SKM-1 (cell line): ENCODE measurements around the gene YTHDF1.
"Not testable (repeated sequence)": the region's sequence is repeated elsewhere in the genome, so short reads cannot be mapped to it uniquely, and the experiment has no call there.

ENCODE experiments used
- DNase-seq: peaks from one replicate; lab custom pipeline; 2025; ENCODE audit not compliant: unreplicated experiment; lab: John Stamatoyannopoulos, UW

The YTHDF1 gene

GRCh38 chr20:63173552-63174191 is 42.3 kb downstream of the YTHDF1 start:
- DNase-seq = no peak

DNA sequence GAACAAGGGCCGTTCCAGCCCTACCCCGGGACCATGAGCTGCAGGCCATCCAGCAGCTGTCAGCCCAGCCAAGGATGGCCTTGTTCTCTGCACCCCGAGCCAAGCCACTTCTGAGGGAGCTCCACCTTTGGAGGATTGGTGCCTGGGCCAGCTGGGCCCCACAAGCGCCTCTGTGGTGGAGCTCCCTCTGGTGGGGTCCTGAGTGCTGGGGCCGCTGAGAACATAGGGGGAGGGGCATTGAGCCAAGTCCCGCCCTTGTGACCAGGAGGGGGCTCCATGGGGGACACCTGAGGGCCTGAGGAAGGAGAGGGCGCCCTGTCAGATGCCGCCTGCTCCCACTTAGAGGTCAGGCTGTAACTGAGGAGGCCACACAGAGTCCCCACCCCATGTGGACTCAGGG is 43.2 kb downstream of the YTHDF1 start:
- DNase-seq = no peak

DNA sequence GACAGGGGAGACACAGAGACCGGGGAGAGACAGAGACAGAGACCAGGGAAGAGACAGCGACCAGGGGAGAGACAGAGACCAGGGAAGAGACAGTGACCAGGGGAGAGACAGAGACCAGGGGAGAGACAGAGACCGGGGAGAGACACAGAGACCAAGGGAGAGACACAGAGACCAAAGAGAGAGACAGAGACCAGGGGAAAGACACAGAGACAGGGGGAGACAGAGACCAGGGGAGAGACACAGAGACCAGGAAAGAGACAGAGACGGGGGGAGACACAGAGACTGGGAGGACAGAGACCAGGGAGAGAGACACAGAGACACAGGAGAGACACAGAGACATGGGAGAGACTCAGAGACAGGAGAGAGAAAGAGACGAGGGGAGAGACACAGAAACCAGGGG is 43.9 kb downstream of the YTHDF1 start:
- DNase-seq = no peak

DNA sequence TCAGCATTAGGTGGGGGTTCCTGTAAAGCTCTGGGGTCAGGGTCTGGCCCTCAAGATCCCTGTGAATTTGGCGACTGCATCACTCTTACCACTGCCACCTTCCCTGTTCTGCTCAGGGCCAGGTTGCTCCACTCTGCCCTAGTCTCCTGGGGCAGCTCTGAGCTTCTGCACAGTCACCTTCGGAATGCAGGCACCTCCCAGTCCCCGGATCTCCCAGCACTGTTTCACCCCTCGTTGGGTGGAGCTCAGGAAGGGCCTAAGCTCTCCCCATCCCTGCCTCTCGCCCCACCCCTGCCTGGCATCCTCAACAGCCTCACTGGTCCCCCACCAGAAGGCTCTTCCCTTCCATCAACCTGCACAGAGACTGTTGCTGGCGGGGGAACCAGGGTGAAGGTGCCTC is 46.2 kb downstream of the YTHDF1 start:
- DNase-seq = no peak

GRCh38 chr20:63168861-63169260 is 47.1 kb downstream of the YTHDF1 start:
- no peak for DNase-seq

DNA sequence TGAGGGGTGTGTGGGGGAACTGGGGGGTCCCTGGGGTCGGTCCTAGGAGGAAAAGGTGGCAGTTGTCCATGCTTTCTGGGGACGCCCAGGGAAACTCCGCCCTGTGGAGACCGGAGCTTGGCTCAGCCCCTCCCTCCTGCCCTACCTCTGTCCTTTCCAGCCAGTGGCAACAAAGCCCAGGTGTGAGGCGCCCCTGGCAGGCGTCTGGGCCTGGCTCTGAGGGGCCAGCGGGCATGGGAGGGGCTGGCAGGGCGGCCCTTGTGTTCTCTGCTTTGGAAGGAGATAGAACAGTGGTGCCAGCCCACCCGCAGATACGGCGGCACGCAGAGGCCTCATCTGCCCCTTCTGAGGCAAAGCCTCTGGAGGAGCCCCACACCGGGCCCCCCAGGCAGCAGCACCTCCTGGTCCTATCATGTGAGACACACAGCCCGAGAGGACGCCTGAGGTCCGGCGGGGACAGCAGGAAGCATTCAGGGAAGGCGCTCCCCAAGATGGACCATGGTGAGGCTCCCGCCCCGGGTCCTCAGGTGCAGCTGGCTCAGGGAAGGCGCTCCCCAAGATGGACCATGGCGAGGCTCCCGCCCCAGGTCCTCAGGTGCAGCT is 47.9 kb downstream of the YTHDF1 start:
- no peak for DNase-seq

- DNase-seq = no peak
Observed at GRCh38 chr20:63167026-63167917, 48.7 kb downstream of the YTHDF1 start.

GRCh38 chr20:63166193-63167020 is 49.5 kb downstream of the YTHDF1 start:
- DNase-seq = no peak

DNA sequence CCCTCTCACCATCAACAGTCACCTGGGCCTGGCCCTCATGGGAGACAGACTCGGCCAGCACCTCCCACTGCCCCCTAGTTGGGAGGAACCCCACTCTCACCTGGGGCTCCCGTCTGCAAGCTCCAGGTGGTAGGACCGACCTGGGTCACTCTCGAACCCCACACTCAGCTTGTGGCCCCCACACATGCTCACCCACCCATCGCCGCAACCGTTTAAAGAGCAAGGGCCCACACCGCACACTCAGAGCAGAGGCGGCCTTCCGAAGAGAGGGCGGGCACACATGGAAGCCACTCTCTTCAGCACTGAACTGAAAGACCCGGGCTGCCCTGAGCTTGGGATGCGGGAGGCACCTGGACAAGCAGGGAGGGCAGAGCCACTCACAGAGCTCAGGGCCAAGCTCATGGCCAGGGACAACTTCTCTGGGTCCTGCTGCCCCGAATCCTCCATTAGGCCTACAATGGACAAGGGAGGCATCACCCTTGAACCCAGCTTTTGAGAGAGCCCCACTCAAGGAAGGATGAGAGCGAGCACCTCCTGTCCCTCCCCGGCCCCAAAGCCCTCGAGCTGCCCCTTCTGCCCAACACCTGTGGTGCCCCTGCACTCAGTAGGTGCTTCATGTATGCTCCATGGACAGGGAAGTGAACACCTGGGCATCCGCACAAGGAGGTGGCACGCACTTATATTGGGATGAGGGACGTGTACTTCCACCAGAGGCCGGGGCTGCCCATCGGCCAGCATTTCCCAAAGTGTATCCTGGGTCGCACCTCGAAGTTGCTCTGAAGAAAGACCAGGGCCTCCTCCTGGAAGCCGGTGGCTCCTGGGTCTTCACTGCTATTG is 50.4 kb downstream of the YTHDF1 start:
- DNase-seq = no peak

DNA sequence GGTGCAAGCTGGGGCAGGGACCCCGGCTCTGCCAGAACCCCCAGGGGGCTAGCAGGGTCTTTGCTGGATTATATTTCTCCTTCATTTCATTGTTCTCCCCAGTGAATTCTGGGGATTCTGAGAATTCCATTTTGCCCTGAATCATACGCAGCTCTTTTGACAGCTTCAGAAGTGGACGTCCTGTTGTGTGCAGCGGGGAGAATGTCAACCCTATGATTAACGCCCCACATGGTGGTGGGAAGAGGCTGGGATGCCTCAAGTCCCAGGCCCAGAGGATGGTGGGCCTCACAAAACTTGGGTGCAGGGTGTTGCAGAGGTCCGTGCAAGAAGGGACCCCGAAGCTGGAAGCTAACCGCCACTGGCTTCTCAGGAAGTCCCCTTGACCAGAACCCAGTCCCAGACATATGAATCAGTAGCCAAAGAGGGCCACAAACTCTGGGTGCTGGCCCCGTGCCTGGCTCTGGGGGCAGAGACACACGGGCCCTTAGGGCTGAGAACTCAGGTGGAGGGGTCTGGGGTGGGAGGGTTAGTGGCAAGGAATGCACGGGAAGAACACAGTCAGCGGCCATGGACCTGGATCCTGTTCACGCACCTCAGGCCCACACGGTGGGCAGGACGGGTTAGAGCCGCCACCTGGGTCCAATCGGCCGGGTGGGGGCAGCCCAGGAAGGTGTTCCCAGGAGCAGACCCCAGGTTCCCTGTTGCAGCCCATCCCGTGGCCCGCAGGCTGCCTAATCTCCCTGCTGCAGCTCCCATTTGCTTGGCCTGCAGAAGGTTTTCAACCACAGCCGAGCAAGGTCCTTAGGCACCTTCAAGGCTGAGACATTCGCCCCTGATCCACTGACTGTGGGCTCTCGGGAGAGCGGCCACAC is 51.2 kb downstream of the YTHDF1 start:
- DNase-seq = no peak

GRCh38 chr20:63163596-63164483 is 52.1 kb downstream of the YTHDF1 start:
- DNase-seq = no peak

- no peak for DNase-seq
Observed at GRCh38 chr20:63163171-63163570, 52.8 kb downstream of the YTHDF1 start.

- no peak for DNase-seq
Observed at GRCh38 chr20:63162206-63162795, 53.6 kb downstream of the YTHDF1 start.

- no peak for DNase-seq
Observed at GRCh38 chr20:63161176-63161651, 54.7 kb downstream of the YTHDF1 start.

DNA sequence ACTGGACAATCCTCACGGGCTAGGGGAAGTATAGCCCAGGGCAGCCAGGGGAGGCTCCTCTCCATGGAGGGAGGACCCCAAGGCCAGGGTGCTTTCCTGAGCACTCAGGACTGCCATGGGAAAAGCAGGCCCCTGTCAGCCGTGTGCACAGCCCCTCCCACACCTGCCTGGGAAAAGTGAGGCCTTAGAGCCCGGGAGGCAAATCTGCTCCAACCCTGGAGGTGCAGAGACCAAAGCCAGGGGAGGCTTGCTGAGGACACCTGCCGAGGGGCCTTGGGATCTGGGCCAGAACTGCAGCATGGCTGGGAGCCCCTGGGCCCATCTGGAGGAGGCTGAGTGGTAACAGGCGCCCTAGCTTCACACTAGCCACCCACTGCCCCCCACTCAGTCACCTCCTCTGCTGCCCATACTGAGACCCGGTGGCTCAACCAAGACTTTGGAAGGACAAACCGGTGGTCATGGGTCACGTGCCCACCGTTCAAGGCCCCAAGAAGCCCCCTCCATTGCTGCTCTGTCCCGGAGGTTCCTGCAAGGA is 55.2 kb downstream of the YTHDF1 start:
- DNase-seq = no peak

GRCh38 chr20:63159826-63160640 is 55.9 kb downstream of the YTHDF1 start:
- no peak for DNase-seq

DNA sequence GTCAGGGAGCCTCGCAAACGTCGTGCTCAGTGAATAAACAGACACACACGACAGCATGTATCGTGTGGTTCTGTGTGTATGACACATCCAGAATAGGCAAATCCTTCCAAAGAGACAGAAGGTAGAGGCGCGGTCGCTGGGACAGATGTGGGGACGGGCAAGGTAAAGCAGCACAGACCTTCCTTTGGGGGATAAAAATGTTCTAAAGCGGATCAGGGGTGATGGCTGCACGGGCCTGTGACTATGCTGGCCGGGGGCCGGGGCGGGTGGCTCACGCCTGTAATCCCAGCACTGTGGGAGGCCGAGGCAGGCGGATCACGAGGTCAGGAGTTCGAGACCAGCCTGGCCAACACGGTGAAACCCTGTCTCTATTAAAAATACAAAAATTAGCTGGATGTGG is 56.7 kb downstream of the YTHDF1 start:
- not testable (repeated sequence) for DNase-seq
